Measurements from ENCODE around the gene TAS2R41.

GRCh38 chr7:143499743-143500348, 22.2 kb downstream of the TAS2R41 start:
- TF ChIP-seq CTCF (conservative IDR thresholded peaks at IDR 0.05 in 1 of 2, IDR thresholded peaks at IDR 0.05 in 1 of 2; ENCODE audit: extremely low read depth in 1 of 2, insufficient read depth in 1 of 2, low read depth in 1 of 2, low read length in 2 of 2) (no peak), EZH2 (IDR thresholded peaks at IDR 0.05; ENCODE audit: borderline replicate concordance, low read length) (no peak)
